HFFc6 (cell line): ENCODE results near the gene TEKTIP1. TPM values are rescaled to one million over a fixed set of nuclear protein-coding genes. Genes with fewer than 3 reads are reported as not detected.

Source experiments
- DNase-seq: peaks from one replicate; pipeline ENCODE4 v3.0.0-alpha.2; 2018
- H3K27ac Mint-ChIP-seq: 2 replicates; pipeline ENCODE4 v1.8.0; 2020; ENCODE audit warnings: mild to moderate bottlenecking, mixed read lengths
- H3K27me3 Mint-ChIP-seq: 2 replicates; pipeline ENCODE4 v1.8.0; 2021; ENCODE audit warnings: mild to moderate bottlenecking, moderate library complexity, mixed read lengths; ENCODE audit not compliant: insufficient read depth
- H3K36me3 Mint-ChIP-seq: 2 replicates; pipeline ENCODE4 v1.8.0; 2021; ENCODE audit warnings: low read depth, mixed read lengths
- H3K4me1 Mint-ChIP-seq: 2 replicates; pipeline ENCODE4 v1.8.0; 2020; ENCODE audit warnings: low read depth, mixed read lengths
- H3K4me3 Mint-ChIP-seq: 2 replicates; pipeline ENCODE4 v1.8.0; 2020; ENCODE audit warnings: mild to moderate bottlenecking, moderate library complexity, mixed read lengths
- H3K9me3 Mint-ChIP-seq: 2 replicates; pipeline ENCODE4 v1.8.0; 2020; ENCODE audit warnings: mild to moderate bottlenecking, mixed read lengths
- CTCF ChIP-seq: fragments of 200-600 bp; sonication (generic); IDR thresholded peaks from 2 replicates; pipeline ENCODE4 v1.5.0; 2021; ENCODE audit warnings: antibody characterized with exemption, mild to moderate bottlenecking
- total RNA-seq, 6 experiments: library from RNA; stranded (reverse); fragmentation: NEBNext Ultra II Directional; extraction: Animal tissue kit (Norgen Biotek cat#: 25700); gene quantifications; 2 replicates in 1 of 6; 3 replicates in 5 of 6; pipeline ENCODE4 v1.2.3, GENCODE V29; 2021

Gene TEKTIP1
- total RNA-seq, 6 experiments from 2014 or later, result 0.25 to 0.51 (median 0.46) TPM; not detected in 1

- TF ChIP-seq CTCF, result peak; percentile 92
- no peaks in the 10 kb centered on the region for H3K4me1 Mint-ChIP-seq
- H3K9me3 Mint-ChIP-seq, result no peaks in the 10 kb centered on the region
- peaks cover 4% of the 10 kb centered on the region; the same call in 1 of the 2 replicates for H3K36me3 Mint-ChIP-seq
- peaks cover 10% of the 10 kb centered on the region for H3K27me3 Mint-ChIP-seq
- no peak overlapping the region for H3K27ac Mint-ChIP-seq
- DNase-seq, result no peak
- H3K4me3 Mint-ChIP-seq, result no peak overlapping the region
Measured at GRCh38 chr19:3547301-3547731, 8.3 kb downstream of the TEKTIP1 start.

- TF ChIP-seq CTCF, result peak; percentile 66
- H3K27me3 Mint-ChIP-seq, result peaks cover 10% of the 10 kb centered on the region; the same call in 1 of the 2 replicates
- H3K4me1 Mint-ChIP-seq, result no peaks in the 10 kb centered on the region
- DNase-seq, result no peak
- no peak overlapping the region for H3K27ac Mint-ChIP-seq
- H3K4me3 Mint-ChIP-seq, result no peak overlapping the region
- H3K36me3 Mint-ChIP-seq, result peaks cover 4% of the 10 kb centered on the region; the same call in 1 of the 2 replicates
- H3K9me3 Mint-ChIP-seq, result no peaks in the 10 kb centered on the region
Measured at GRCh38 chr19:3547767-3548282, 8.9 kb downstream of the TEKTIP1 start.

- no peak for TF ChIP-seq CTCF
- DNase-seq, result no peak
Measured at GRCh38 chr19:3548606-3549005, 9.6 kb downstream of the TEKTIP1 start.

GRCh38 chr19:3549816-3550215 lies 10.8 kb downstream of the TEKTIP1 start:
- TF ChIP-seq CTCF, result no peak
- Mint-ChIP-seq H3K27ac (no peak overlapping the region), H3K4me3 (no peak overlapping the region), H3K4me1 (no peaks in the 10 kb centered on the region), H3K36me3 (peaks cover 4% of the 10 kb centered on the region; the same call in 1 of the 2 replicates), H3K9me3 (no peaks in the 10 kb centered on the region), H3K27me3 (peaks cover 10% of the 10 kb centered on the region; the same call in 1 of the 2 replicates)
- no peak for DNase-seq

More at GRCh38 chr19:3548606-3549005, 9.6 kb downstream of the TEKTIP1 start:
- no peak overlapping the region for H3K27ac Mint-ChIP-seq
- peaks cover 10% of the 10 kb centered on the region; the same call in 1 of the 2 replicates for H3K27me3 Mint-ChIP-seq
- no peaks in the 10 kb centered on the region for H3K9me3 Mint-ChIP-seq
- H3K4me3 Mint-ChIP-seq, result no peak overlapping the region
- H3K4me1 Mint-ChIP-seq, result no peaks in the 10 kb centered on the region
- peaks cover 4% of the 10 kb centered on the region; the same call in 1 of the 2 replicates for H3K36me3 Mint-ChIP-seq

GRCh38 chr19:3550947-3551791 lies 12.2 kb downstream of the TEKTIP1 start:
- H3K36me3 Mint-ChIP-seq, result peaks cover 3% of the 10 kb centered on the region; the same call in 1 of the 2 replicates
- no peak overlapping the region for H3K27ac Mint-ChIP-seq
- H3K4me1 Mint-ChIP-seq, result peaks cover 11% of the 10 kb centered on the region
- H3K4me3 Mint-ChIP-seq, result no peak overlapping the region
- no peak for TF ChIP-seq CTCF
- peaks cover 8% of the 10 kb centered on the region; the same call in 1 of the 2 replicates for H3K27me3 Mint-ChIP-seq
- DNase-seq, result no peak
- no peaks in the 10 kb centered on the region for H3K9me3 Mint-ChIP-seq
